B cell (primary cell): ENCODE results near the gene LCN1. TPM values are rescaled to one million over a fixed set of nuclear protein-coding genes. Genes with fewer than 3 reads are reported as not detected.

Source experiments
- ATAC-seq: fragments of 200-7000 bp; cut with Tn5 transposase; one replicate; pipeline ENCODE4 v1.10.0; 2021; ENCODE audit warnings: low read depth, mild to moderate bottlenecking, moderate number of reproducible peaks, moderate library complexity
- CTCF ChIA-PET: fragments of 350-600 bp; sonication (Branson Sonifier 250); formaldehyde crosslinking; loops from one replicate; lab custom pipeline; 2021; ENCODE audit warnings: antibody characterized with exemption, inconsistent platforms; lab: Charles Lee
- POLR2A ChIA-PET: fragments of 350-600 bp; sonication (Branson Sonifier 250); formaldehyde crosslinking; loops from one replicate; lab custom pipeline; 2021; ENCODE audit warnings: antibody characterized with exemption; lab: Charles Lee
- DNase-seq: peaks from one replicate; pipeline ENCODE4 v3.0.0; 2013
- H2AFZ ChIP-seq: 2 replicates; pipeline ENCODE4 v1.6.1; 2012; ENCODE audit warnings: mild to moderate bottlenecking, low read depth, low read length; ENCODE audit not compliant: insufficient read depth, poor library complexity, severe bottlenecking
- H3K27ac ChIP-seq, 2 donors: 1 replicate in 1 of 2; 2 replicates in 1 of 2; pipeline ENCODE4 v1.5.1; 2012 to 2013; ENCODE audit warnings: low read length in 2 of 2, mild to moderate bottlenecking in 2 of 2, moderate library complexity in 1 of 2
- H3K27me3 ChIP-seq, 4 experiments: fragments of 200-600 bp in 1 of 4; sonication (generic) in 1 of 4; replicated peaks in 1 of 4; 1 replicate in 2 of 4; 2 replicates in 2 of 4; pipeline versions ENCODE4 v1.6.1 to v1.7.0; 2013 to 2016; ENCODE audit warnings: low read length in 3 of 4, mild to moderate bottlenecking in 2 of 4, mixed read lengths in 1 of 4, moderate library complexity in 1 of 4; ENCODE audit not compliant: insufficient read depth in 4 of 4, control insufficient read depth in 3 of 4; ENCODE audit errors: control extremely low read depth in 1 of 4
- H3K36me3 ChIP-seq, 2 experiments: replicated peaks in 1 of 2; 1 replicate in 1 of 2; 2 replicates in 1 of 2; pipeline versions ENCODE4 v1.6.1 to v1.7.1; 2013; ENCODE audit warnings: low read length in 1 of 2; ENCODE audit not compliant: insufficient read depth in 2 of 2, control insufficient read depth in 1 of 2; ENCODE audit errors: control extremely low read depth in 1 of 2, extremely low read depth in 1 of 2
- H3K4me1 ChIP-seq, 2 donors: fragments of 200-600 bp in 1 of 2; sonication (generic) in 1 of 2; 1 replicate in 1 of 2; 2 replicates in 1 of 2; pipeline versions ENCODE4 v1.5.1 to v1.6.1; 2013 to 2017; ENCODE audit warnings: low read length in 2 of 2; ENCODE audit not compliant: control insufficient read depth in 2 of 2, insufficient read depth in 2 of 2
- H3K4me2 ChIP-seq: replicated peaks from 2 replicates; pipeline ENCODE3; 2012; ENCODE audit warnings: mild to moderate bottlenecking, low read depth, low read length; ENCODE audit not compliant: poor library complexity, severe bottlenecking
- H3K4me3 ChIP-seq, 5 experiments: fragments of 200-600 bp in 1 of 5; sonication (generic) in 1 of 5; 1 replicate in 3 of 5; 2 replicates in 2 of 5; pipeline versions ENCODE4 v1.5.1 to v1.7.0; 2011 to 2016; ENCODE audit warnings: low read length in 4 of 5, mild to moderate bottlenecking in 4 of 5, low read depth in 2 of 5, control low read depth in 1 of 5, moderate library complexity in 1 of 5; ENCODE audit not compliant: insufficient read depth in 1 of 5; ENCODE audit errors: control extremely low read depth in 1 of 5, extremely low read depth in 1 of 5
- H3K79me2 ChIP-seq: fragments of 200-600 bp; sonication (generic); one replicate; pipeline ENCODE4 v1.6.0; 2016; ENCODE audit warnings: low read length; ENCODE audit not compliant: control insufficient read depth, insufficient read depth
- H3K9ac ChIP-seq: fragments of 200-600 bp; sonication (generic); 2 replicates; pipeline ENCODE4 v1.6.1; 2017; ENCODE audit warnings: mild to moderate bottlenecking, low read length, moderate library complexity
- H3K9me3 ChIP-seq, 3 donors: one replicate each; pipeline versions ENCODE4 v1.6.1 to v1.7.1; 2013; ENCODE audit warnings: low read length in 2 of 3; ENCODE audit not compliant: control insufficient read depth in 2 of 3, insufficient read depth in 1 of 3; ENCODE audit errors: control extremely low read depth in 1 of 3
- H4K20me1 ChIP-seq: 2 replicates; pipeline ENCODE4 v1.6.0; 2012; ENCODE audit warnings: mild to moderate bottlenecking, low read length; ENCODE audit not compliant: insufficient read depth, control insufficient read depth, poor library complexity, severe bottlenecking
- H3K27ac Mint-ChIP-seq: one replicate; pipeline ENCODE4 v1.8.0; 2021; ENCODE audit warnings: mixed read lengths
- H3K27me3 Mint-ChIP-seq: one replicate; pipeline ENCODE4 v1.8.0; 2021; ENCODE audit warnings: mixed read lengths
- H3K4me1 Mint-ChIP-seq: one replicate; pipeline ENCODE4 v1.8.0; 2021; ENCODE audit warnings: mixed read lengths
- H3K4me3 Mint-ChIP-seq: one replicate; pipeline ENCODE4 v1.8.0; 2021; ENCODE audit warnings: mixed read lengths
- H3K9me3 Mint-ChIP-seq: one replicate; pipeline ENCODE4 v1.8.0; 2022; ENCODE audit warnings: mixed read lengths; ENCODE audit not compliant: insufficient read depth
- CTCF ChIP-seq: fragments of 200-600 bp; IDR thresholded peaks from one replicate; pipeline ENCODE4 v1.8.0; 2022; ENCODE audit warnings: antibody characterized with exemption, mild to moderate bottlenecking
- EZH2 ChIP-seq: IDR thresholded peaks from 2 replicates; pipeline ENCODE4 v1.6.1; 2012; ENCODE audit warnings: borderline replicate concordance, low read depth, mild to moderate bottlenecking, moderate library complexity, low read length; ENCODE audit not compliant: insufficient read depth, poor library complexity, severe bottlenecking
- WGBS: methylation state at CpG from one replicate; pipeline ENCODE4 v1.1.5; 2013; ENCODE audit warnings: missing lambda C conversion rate; ENCODE audit not compliant: insufficient coverage; 5-methylcytosine and 5-hydroxymethylcytosine counted together
- intact Hi-C: fragments of 100-400 bp; cut with micrococcal nuclease; formaldehyde crosslinking; loops from one replicate; pipeline ENCODE4 v1.10.0; 2022
- polyA plus RNA-seq: library from polyadenylated mRNA; depleted of rRNA; stranded (reverse); fragments of >200 nt; gene quantifications from 2 replicates; pipeline ENCODE4 v1.2.3, GENCODE V29; 2012
- total RNA-seq, 2 donors: library from RNA; stranded (reverse); fragments of 120-200 nt in 1 of 2; gene quantifications; 1 replicate in 1 of 2; 2 replicates in 1 of 2; pipeline versions ENCODE4 v1.2.3 to v1.2.4, GENCODE V29; 2013 to 2022

LCN1 gene
- total and polyA plus RNA-seq, 2 donors (not counting 1 experiment from before 2014, with no cell fraction given), result not detected

- Histone ChIP-seq H3K4me2 (no peak overlapping the region), H2AFZ (no peak overlapping the region), H3K9me3 (no peaks in the 10 kb centered on the region), H4K20me1 (no peaks in the 10 kb centered on the region), H3K36me3 (no peaks in the 10 kb centered on the region), H3K27ac (no peak overlapping the region), H3K79me2 (no peaks in the 10 kb centered on the region), H3K27me3 (peaks cover 0 to 11% (median 0%) of the 10 kb centered on the region in 4 experiments), H3K4me3 (no peak overlapping the region), H3K9ac (no peak overlapping the region), H3K4me1 (no peaks in the 10 kb centered on the region)
- TF ChIP-seq EZH2, result no peak
- peak; percentile 32 for TF ChIP-seq CTCF
- Mint-ChIP-seq H3K9me3 (no peaks in the 10 kb centered on the region), H3K4me3 (no peak overlapping the region), H3K27ac (no peak overlapping the region), H3K4me1 (peaks cover 4% of the 10 kb centered on the region), H3K27me3 (peaks cover 11% of the 10 kb centered on the region)
- 14% methylated on average over 8 of the region's 12 CpGs for WGBS
- ATAC-seq, result peak; percentile 28
- CTCF ChIA-PET, result no interaction called here
- POLR2A ChIA-PET, result no interaction called here
- intact Hi-C loops, result no loop called here
- no peak for DNase-seq
Observed at GRCh38 chr9:135474915-135475314, 46.3 kb upstream of the LCN1 start.

- H3K9me3 Mint-ChIP-seq, result no peaks in the 10 kb centered on the region
- DNase-seq, result no peak
- intact Hi-C loops, result no loop called here
Observed at GRCh38 chr9:135476561-135477355, 44.5 kb upstream of the LCN1 start.

More at GRCh38 chr9:135476561-135477355, 44.5 kb upstream of the LCN1 start:
- Histone ChIP-seq H2AFZ (no peak overlapping the region), H3K27ac (no peak overlapping the region), H4K20me1 (no peaks in the 10 kb centered on the region), H3K9me3 (no peaks in the 10 kb centered on the region), H3K79me2 (no peaks in the 10 kb centered on the region), H3K9ac (no peak overlapping the region), H3K4me2 (no peak overlapping the region), H3K4me3 (no peak overlapping the region), H3K27me3 (peaks cover 0 to 25% (median 0%) of the 10 kb centered on the region in 4 experiments), H3K4me1 (peaks cover 10 to 12% of the 10 kb centered on the region in 2 donors), H3K36me3 (no peaks in the 10 kb centered on the region)
- no peak for TF ChIP-seq CTCF
- TF ChIP-seq EZH2, result no peak
- 91% methylated on average over 8 of the region's 10 CpGs for WGBS
- CTCF ChIA-PET, result interaction anchor here (0.6 to 1.3 kb wide), 2 partner anchors 23 kb away, joined by 3 to 4 read pairs; partner anchors contain the start of gene MRPS2
- POLR2A ChIA-PET, result interaction anchor here (0.7 kb wide), 1 partner anchor 886 kb away, joined by 5 read pairs; no protein-coding TSS in a partner anchor
- H3K4me1 Mint-ChIP-seq, result peaks cover 8% of the 10 kb centered on the region
- no peak for ATAC-seq
- no peak overlapping the region for H3K4me3 Mint-ChIP-seq
- H3K27me3 Mint-ChIP-seq, result peaks cover 5% of the 10 kb centered on the region
- H3K27ac Mint-ChIP-seq, result no peak overlapping the region
